ENCODE data around the gene RASGRP2.
A peak's percentile ranks its signal among the peaks of the same experiment; 100 is the strongest.

Gene RASGRP2

DNA sequence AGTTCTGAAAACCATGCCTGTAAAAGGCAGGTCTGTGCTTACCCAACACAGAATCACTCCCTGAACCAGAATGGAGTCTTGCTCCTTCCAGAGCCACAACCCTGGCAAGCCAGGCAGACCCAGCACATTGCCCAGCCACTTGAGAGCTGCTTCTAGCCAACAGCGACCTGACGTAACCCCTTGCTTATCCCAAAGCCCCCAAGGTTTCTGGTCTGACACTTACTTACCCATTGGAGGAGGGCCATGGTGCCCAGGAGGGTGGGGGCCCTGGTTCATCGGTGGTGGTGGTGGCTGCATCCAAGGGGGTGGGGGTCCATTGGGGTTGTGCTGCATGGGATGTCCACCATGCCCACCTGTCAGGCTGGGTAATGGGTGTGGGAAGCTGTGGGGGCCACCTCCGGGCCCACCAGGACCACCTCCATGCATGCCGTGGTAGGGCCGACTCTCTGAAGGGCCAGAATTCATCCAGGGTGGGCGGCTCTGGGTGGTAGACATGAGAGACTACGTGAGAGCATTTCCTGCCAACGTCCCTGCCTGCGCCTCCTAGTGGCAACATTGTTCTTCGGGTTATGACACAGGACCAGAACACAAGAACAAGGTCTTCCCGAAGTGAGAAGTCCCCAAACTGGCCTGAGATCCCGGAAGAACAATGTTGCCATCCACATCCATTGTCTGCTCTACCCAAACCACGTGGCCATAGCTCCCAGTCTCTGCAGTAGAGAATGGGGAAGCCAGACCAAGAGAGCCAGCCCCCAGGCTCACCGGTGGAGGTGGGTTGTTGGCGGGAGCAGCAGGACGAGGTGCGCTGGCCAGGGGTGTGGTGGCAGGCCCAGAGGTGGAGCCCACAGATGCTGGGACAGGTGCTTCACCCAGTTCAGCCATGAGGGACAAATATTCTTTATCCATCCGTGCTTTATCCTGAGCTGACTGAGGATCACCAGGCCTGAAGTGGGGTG, 23.7 kb upstream of the RASGRP2 start:
- peaks cover 54% of the 10 kb centered on the region for H3K4me1 Mint-ChIP-seq
- peaks cover 89% of the 10 kb centered on the region for H3K36me3 Mint-ChIP-seq (ENCODE audit: low read depth)
- H3K9me3 Mint-ChIP-seq: no peaks in the 10 kb centered on the region
- TF ChIP-seq, protein P1, sequence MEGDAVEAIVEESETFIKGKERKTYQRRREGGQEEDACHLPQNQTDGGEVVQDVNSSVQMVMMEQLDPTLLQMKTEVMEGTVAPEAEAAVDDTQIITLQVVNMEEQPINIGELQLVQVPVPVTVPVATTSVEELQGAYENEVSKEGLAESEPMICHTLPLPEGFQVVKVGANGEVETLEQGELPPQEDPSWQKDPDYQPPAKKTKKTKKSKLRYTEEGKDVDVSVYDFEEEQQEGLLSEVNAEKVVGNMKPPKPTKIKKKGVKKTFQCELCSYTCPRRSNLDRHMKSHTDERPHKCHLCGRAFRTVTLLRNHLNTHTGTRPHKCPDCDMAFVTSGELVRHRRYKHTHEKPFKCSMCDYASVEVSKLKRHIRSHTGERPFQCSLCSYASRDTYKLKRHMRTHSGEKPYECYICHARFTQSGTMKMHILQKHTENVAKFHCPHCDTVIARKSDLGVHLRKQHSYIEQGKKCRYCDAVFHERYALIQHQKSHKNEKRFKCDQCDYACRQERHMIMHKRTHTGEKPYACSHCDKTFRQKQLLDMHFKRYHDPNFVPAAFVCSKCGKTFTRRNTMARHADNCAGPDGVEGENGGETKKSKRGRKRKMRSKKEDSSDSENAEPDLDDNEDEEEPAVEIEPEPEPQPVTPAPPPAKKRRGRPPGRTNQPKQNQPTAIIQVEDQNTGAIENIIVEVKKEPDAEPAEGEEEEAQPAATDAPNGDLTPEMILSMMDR (IDR thresholded peaks at IDR 0.05; ENCODE audit: unreplicated experiment in 3 of 3): peak; percentile 71 to 77 (median 76)
- H3K4me3 Mint-ChIP-seq: no peak overlapping the region
- peak overlapping the region; percentile 27 to 72 (median 49) for H3K27ac Mint-ChIP-seq
- no peaks in the 10 kb centered on the region for H3K27me3 Mint-ChIP-seq (ENCODE audit: low read depth)

DNA sequence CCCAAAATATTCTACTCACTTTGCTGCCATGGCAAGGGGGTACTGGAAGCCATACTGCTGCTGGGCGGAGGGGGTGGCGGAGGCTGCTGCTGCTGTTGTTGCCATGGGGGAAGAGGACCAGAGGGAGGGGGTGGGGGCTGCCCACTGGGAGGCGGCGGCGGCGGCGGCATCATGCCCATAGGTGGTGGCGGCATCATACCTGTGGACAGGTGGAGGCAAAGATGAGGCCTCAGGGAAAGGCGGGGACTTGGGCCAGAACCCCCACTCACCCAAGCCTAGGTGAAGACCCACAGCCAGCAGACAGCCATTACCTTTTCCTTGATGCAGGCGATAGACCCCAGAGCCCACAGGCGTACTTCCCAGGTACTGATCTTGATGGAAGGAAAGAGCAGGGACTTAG, 22.9 kb upstream of the RASGRP2 start:
- peaks cover 54% of the 10 kb centered on the region for H3K4me1 Mint-ChIP-seq
- peaks cover 84% of the 10 kb centered on the region for H3K36me3 Mint-ChIP-seq (ENCODE audit: low read depth)
- H3K27me3 Mint-ChIP-seq (ENCODE audit: low read depth): no peaks in the 10 kb centered on the region
- no peaks in the 10 kb centered on the region for H3K9me3 Mint-ChIP-seq
- no peak overlapping the region for H3K4me3 Mint-ChIP-seq
- no peak overlapping the region for H3K27ac Mint-ChIP-seq
- TF ChIP-seq, protein P1 (IDR thresholded peaks at IDR 0.05; ENCODE audit: unreplicated experiment in 3 of 3): no peak

DNA sequence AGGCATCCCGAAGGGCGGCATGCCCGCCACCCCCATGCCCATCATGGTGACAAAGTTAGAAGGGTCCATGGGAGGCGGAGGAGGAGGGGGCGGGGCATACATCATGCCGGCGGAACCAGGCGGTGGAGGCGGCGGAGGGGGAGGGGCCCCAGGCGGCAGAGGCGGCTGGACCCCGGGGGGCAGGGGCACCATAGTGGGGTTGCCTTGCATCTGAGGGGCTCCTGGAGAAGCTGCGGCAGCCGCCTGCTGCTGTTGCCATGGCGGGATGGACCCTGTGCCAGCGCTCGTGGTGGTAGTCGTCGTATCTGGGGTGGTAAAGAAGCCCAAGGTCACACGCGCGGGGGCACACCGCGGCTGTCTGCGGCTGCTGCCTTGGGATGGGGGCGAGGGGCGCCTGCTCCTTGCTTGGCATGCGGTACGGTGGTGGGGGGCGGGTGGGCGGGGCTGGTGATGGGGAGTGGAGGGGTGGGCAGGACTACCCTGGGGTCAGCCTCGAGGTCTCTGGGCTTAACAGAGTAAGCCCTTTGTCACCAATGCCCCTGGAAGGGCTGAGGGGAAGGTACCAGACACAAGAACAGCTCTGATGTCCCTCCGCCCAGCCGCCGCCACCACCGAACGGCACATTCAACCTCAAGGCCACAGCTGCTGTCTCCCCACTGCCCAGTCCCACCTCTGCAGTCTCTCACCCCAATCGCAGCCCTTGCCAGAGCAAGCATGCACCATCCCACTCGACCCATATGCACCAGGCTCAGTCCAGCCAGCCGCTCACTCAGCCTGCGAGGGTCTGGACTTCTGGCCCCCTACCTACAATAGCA, 22.1 kb upstream of the RASGRP2 start:
- no peaks in the 10 kb centered on the region for H3K9me3 Mint-ChIP-seq
- peaks cover 53% of the 10 kb centered on the region for H3K4me1 Mint-ChIP-seq
- H3K4me3 Mint-ChIP-seq: no peak overlapping the region
- no peak overlapping the region for H3K27ac Mint-ChIP-seq
- peaks cover 76% of the 10 kb centered on the region for H3K36me3 Mint-ChIP-seq (ENCODE audit: low read depth)
- TF ChIP-seq, protein P1 (IDR thresholded peaks at IDR 0.05; ENCODE audit: unreplicated experiment in 3 of 3): no peak
- no peaks in the 10 kb centered on the region for H3K27me3 Mint-ChIP-seq (ENCODE audit: low read depth)

DNA sequence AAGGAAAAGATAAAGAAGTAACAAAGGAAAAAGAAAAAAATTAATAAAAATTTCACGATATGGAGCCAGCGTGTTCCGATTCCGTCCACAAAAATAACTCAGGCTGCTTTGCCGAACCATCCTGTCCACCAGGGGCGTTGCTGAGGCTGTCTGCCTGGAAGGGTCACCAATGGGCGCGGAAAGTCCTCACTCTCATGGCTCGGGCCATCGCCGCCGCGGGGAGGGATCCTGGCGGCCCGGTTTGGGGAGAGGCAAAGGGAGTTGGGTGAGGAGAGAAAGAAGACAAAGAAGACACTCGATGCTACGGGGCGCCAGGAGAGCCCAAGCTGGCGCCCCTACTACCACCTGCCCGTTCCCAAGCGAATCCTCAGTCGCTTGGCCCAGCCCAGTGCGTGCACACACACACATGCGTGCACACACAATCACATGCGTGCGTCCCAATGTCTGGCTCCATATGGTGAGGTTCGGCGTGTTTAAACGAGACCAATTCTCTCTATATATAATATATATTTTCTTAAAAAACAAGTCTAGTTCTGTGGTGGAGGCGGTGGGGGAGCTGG, 21.4 kb upstream of the RASGRP2 start:
- Mint-ChIP-seq H3K27ac (peak overlapping the region in 2 of 3 experiments; percentile 83 to 86), H3K4me3 (no peak overlapping the region), H3K4me1 (peaks cover 56% of the 10 kb centered on the region), H3K36me3 (ENCODE audit: low read depth) (peaks cover 69% of the 10 kb centered on the region), H3K9me3 (no peaks in the 10 kb centered on the region), H3K27me3 (ENCODE audit: low read depth) (no peaks in the 10 kb centered on the region)
- TF ChIP-seq, protein P1 (IDR thresholded peaks at IDR 0.05; ENCODE audit: unreplicated experiment in 3 of 3): peak; percentile 25 to 34 (median 30)

DNA sequence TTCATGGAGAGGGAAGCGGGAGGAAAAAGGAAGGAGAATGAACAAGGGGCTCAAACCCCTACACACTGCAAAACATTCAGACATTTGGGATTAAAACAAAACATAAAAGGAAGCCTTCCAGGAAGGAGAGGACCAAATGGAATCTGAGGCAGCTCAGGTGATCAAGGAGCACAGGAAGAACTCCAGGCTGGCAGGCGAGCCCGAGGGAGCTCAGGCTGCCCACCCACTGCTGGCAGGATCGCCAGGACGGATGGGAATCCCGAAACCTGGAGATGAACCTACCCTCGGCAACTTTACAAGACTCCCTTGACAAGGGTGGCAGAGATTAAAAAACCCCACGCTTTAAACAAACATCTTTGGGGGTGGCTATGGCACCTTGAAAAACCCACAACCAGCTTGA, 20.8 kb upstream of the RASGRP2 start:
- TF ChIP-seq, protein P1 (IDR thresholded peaks at IDR 0.05; ENCODE audit: unreplicated experiment in 3 of 3): no peak
- Mint-ChIP-seq H3K4me1 (peaks cover 63% of the 10 kb centered on the region), H3K9me3 (no peaks in the 10 kb centered on the region), H3K4me3 (no peak overlapping the region), H3K36me3 (ENCODE audit: low read depth) (peaks cover 64% of the 10 kb centered on the region), H3K27me3 (ENCODE audit: low read depth) (no peaks in the 10 kb centered on the region), H3K27ac (peak overlapping the region; percentile 82 to 86 (median 83))
